Ishikawa (cell line): ENCODE measurements around the gene C11orf52.

Experiments used
- EGR1 ChIP-seq: IDR thresholded peaks from 2 replicates; pipeline ENCODE4 v1.6.1; 2012
- MAX ChIP-seq: IDR thresholded peaks from 2 replicates; pipeline ENCODE4 v1.6.1; 2012

GRCh38 chr11:111937844-111938243, 19.1 kb downstream of the C11orf52 start:
- TF ChIP-seq MAX (no peak), EGR1 (no peak)
